Spleen (tissue), 11 donors: Measurements from ENCODE around the gene EIF2AK3. TPM values are rescaled to one million over a fixed set of nuclear protein-coding genes. Genes with fewer than 3 reads are reported as not detected.

Source experiments
- DNase-seq: peaks from one replicate; pipeline ENCODE4 v3.0.0-alpha.2; 2020
- H3K27ac ChIP-seq, 8 donors: fragments of 200-600 bp; sonication (generic) in 7 of 8; 1 replicate in 4 of 8; 2 replicates in 4 of 8; pipeline versions ENCODE4 v1.5.0 to v1.8.0; 2016 to 2021; ENCODE audit warnings: inconsistent platforms in 4 of 8, mild to moderate bottlenecking in 4 of 8, moderate library complexity in 1 of 8
- H3K27me3 ChIP-seq, 7 donors: fragments of 200-600 bp; sonication (generic) in 6 of 7; replicated peaks in 1 of 7; 1 replicate in 4 of 7; 2 replicates in 3 of 7; pipeline versions ENCODE4 v1.5.0 to v1.8.0; 2016 to 2021; ENCODE audit warnings: inconsistent platforms in 3 of 7, mild to moderate bottlenecking in 1 of 7
- H3K36me3 ChIP-seq, 6 donors: fragments of 200-600 bp; sonication (generic) in 5 of 6; 1 replicate in 4 of 6; 2 replicates in 2 of 6; pipeline versions ENCODE4 v1.5.0 to v1.8.0; 2016 to 2021; ENCODE audit warnings: inconsistent platforms in 2 of 6
- H3K4me1 ChIP-seq, 6 donors: fragments of 200-600 bp; sonication (generic) in 5 of 6; 1 replicate in 3 of 6; 2 replicates in 3 of 6; pipeline versions ENCODE4 v1.5.0 to v1.8.0; 2016 to 2021; ENCODE audit warnings: inconsistent platforms in 3 of 6
- H3K4me3 ChIP-seq, 8 donors: fragments of 200-600 bp; sonication (generic) in 7 of 8; 1 replicate in 4 of 8; 2 replicates in 4 of 8; pipeline versions ENCODE4 v1.5.0 to v1.8.0; 2016 to 2021; ENCODE audit warnings: inconsistent platforms in 4 of 8, mild to moderate bottlenecking in 4 of 8, moderate library complexity in 2 of 8
- H3K9me3 ChIP-seq, 8 donors: fragments of 200-600 bp; sonication (generic) in 7 of 8; 1 replicate in 4 of 8; 2 replicates in 4 of 8; pipeline versions ENCODE4 v1.5.0 to v1.8.0; 2016 to 2021; ENCODE audit warnings: inconsistent platforms in 4 of 8
- POLR2A ChIP-seq, 3 donors: fragments of 450-650 bp; IDR thresholded peaks; one replicate each; pipeline ENCODE4 v1.5.1; 2017; ENCODE audit warnings: antibody characterized with exemption in 3 of 3, mild to moderate bottlenecking in 1 of 3
- POLR2AphosphoS5 ChIP-seq, 3 donors: sonication (generic); formaldehyde crosslinking; IDR thresholded peaks; one replicate each; pipeline ENCODE4 v1.5.1; 2017; ENCODE audit warnings: antibody characterized with exemption in 3 of 3
- WGBS, 5 donors: extraction: QIAGEN DNeasy Blood & Tissue Kit in 3 of 5; methylation state at CpG; one replicate each; pipeline versions ENCODE4 v1.1.5 to v1.1.7; 2013 to 2018; 5-methylcytosine and 5-hydroxymethylcytosine counted together
- intact Hi-C: fragments of 100-400 bp; cut with DNase I; formaldehyde crosslinking; loops from one replicate; pipeline ENCODE4 v1.15.0; 2023; ENCODE audit warnings: low total_unique reads
- polyA plus RNA-seq, 3 donors: library from polyadenylated mRNA; stranded (reverse); fragments of 200-250 nt; gene quantifications; one replicate each; pipeline ENCODE4 v1.2.1, GENCODE V29; 2013
- total RNA-seq, 7 donors: library from RNA; depleted of rRNA in 3 of 7; stranded (reverse); fragments of >200 nt in 3 of 7; fragmentation: NEBNext Ultra II Directional in 4 of 7; extraction: Animal tissue kit (Norgen Biotek cat#: 25700) in 4 of 7; gene quantifications; one replicate each; pipeline versions ENCODE4 v1.1.0 to v1.2.1, GENCODE V29; 2016 to 2021
- TF ChIP-seq, protein P1 (sequence below), 11 experiments: fragments of 200-600 bp in 7 of 11; fragments of 450-650 bp in 4 of 11; sonication (generic) in 4 of 11; IDR thresholded peaks in 8 of 11; conservative IDR thresholded peaks in 3 of 11; 1 replicate in 7 of 11; 2 replicates in 4 of 11; pipeline versions ENCODE4 v1.4.0 to v1.8.0; 2016 to 2021; ENCODE audit warnings: antibody characterized with exemption in 11 of 11, inconsistent platforms in 4 of 11, mild to moderate bottlenecking in 1 of 11
- donor health status: healthy with polysubstance abuse.
- donor health status: DM: no; HTN: no; CAD: no; lungs with moderate emphysema.
- donor health status: DM: no; HTN: no; CAD: no.
- donor health status: Bipolar disorder and iron deficiency.
- donor health status: healthy.
- donor health status: DM: no; HTN: no; CAD: no.
- donor health status: DM: yes; HTN: yes; CAD: no.

The EIF2AK3 gene
- total and polyA plus RNA-seq, 10 donors, result 4.3 to 29.8 (median 21.2) TPM

DNA sequence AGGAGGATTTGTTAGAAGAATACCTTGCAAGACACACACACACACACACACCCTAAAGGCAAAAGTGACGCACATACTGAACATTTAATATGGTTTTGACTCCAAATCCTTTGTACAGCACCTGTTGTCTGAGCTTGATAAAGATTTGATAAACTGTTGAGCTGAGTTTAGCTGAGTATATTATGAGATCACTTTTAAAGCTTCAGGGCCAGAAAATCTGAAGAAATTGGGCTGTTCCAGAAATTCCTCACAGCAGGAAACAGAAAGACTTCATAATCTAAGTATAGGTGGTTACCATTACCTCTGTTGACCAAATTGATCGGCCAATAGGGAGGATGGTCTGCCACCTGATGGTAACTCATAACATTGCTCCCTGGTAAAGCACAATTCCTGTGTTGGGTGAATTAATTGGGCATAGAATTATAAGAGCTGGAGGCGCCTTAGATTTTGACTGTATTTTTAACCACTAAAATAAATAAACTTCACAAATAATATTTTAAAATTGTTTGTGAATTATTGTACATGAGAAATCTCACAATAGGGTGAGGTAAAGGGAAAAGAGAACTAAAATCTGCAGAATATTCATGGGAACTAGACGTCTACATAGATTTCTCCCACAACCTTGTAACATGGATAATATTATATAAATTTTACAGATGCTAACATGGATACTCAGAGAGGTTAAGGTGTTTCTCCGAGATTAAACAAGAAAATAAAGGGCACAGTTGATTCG is 42.4 kb upstream of the EIF2AK3 start:
- H3K36me3 ChIP-seq, result no peaks in the 10 kb centered on the region
- intact Hi-C loops, result loop anchor here (5.0 kb wide), 1 partner anchor 77 kb away; no protein-coding TSS in a partner anchor
- WGBS, 5 donors, result 61 to 77% (median 70%) methylated on average over 6 of the region's 6 CpGs
- H3K27me3 ChIP-seq, result no peaks in the 10 kb centered on the region
- H3K27ac ChIP-seq, result no peak overlapping the region
- peaks cover 0 to 8% (median 3%) of the 10 kb centered on the region in 6 donors for H3K4me1 ChIP-seq
- H3K9me3 ChIP-seq, result no peaks in the 10 kb centered on the region
- H3K4me3 ChIP-seq, result no peak overlapping the region
- no peak for DNase-seq
- no peak for TF ChIP-seq POLR2A (IDR thresholded peaks at IDR 0.05)
- TF ChIP-seq, protein P1, sequence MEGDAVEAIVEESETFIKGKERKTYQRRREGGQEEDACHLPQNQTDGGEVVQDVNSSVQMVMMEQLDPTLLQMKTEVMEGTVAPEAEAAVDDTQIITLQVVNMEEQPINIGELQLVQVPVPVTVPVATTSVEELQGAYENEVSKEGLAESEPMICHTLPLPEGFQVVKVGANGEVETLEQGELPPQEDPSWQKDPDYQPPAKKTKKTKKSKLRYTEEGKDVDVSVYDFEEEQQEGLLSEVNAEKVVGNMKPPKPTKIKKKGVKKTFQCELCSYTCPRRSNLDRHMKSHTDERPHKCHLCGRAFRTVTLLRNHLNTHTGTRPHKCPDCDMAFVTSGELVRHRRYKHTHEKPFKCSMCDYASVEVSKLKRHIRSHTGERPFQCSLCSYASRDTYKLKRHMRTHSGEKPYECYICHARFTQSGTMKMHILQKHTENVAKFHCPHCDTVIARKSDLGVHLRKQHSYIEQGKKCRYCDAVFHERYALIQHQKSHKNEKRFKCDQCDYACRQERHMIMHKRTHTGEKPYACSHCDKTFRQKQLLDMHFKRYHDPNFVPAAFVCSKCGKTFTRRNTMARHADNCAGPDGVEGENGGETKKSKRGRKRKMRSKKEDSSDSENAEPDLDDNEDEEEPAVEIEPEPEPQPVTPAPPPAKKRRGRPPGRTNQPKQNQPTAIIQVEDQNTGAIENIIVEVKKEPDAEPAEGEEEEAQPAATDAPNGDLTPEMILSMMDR (IDR thresholded peaks at IDR 0.05 in 8 of 11, conservative IDR thresholded peaks at IDR 0.05 in 3 of 11), result peak; percentile 37 to 74 (median 61)

DNA sequence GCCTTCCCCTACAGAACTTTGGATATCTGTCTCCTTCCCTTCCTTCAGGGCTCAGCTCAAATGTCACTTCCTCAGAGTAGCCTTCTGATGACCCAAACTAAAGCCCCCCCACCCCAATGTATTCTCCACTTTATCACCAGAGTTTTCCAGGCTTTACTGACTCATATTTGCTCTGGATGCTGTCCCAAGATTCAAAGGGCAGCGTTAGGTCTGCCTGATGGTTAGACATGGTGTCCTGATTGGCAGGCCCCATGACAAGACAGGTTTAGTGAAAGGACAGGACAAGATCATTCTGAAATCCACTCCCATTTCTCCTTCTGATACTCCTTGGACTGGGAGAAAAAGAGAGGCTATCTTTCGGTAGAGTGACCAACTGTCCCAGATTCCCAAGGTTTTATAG is 41.6 kb upstream of the EIF2AK3 start:
- TF ChIP-seq POLR2AphosphoS5 (IDR thresholded peaks at IDR 0.05) (no peak), POLR2A (IDR thresholded peaks at IDR 0.05) (no peak)
- TF ChIP-seq, protein P1 (IDR thresholded peaks at IDR 0.05 in 8 of 11, conservative IDR thresholded peaks at IDR 0.05 in 3 of 11), result no peak
- no peaks in the 10 kb centered on the region for H3K9me3 ChIP-seq
- no peak overlapping the region for H3K4me3 ChIP-seq
- H3K36me3 ChIP-seq, result no peaks in the 10 kb centered on the region
- intact Hi-C loops, result no loop called here
- H3K27me3 ChIP-seq, result no peaks in the 10 kb centered on the region
- no peak overlapping the region for H3K27ac ChIP-seq
- peaks cover 0 to 8% (median 3%) of the 10 kb centered on the region in 6 donors for H3K4me1 ChIP-seq
- 92 to 100% (median 98%) methylated on average over 2 of the region's 2 CpGs for WGBS, 5 donors
- no peak for DNase-seq

DNA sequence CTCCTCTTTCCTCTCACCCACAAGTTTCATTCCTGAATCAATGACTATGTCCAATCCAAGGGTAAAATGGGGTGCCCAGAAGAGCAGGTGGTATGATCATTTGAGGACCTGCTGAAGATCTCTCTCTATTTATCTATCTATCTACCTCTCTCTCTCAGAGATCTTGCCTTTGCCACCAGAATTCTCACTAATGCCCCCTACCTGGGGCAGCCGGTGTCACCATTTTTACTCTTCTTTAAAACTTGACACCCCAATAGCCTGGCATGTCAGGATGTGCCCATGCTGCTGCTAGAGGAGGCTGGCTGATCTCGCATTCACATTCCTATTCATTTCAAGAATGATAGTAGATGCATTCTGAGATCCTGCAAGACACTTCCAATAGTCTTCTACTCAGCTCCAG is 40.0 kb upstream of the EIF2AK3 start:
- WGBS, 5 donors, result 84 to 100% (median 93%) methylated on average over 2 of the region's 2 CpGs

DNA sequence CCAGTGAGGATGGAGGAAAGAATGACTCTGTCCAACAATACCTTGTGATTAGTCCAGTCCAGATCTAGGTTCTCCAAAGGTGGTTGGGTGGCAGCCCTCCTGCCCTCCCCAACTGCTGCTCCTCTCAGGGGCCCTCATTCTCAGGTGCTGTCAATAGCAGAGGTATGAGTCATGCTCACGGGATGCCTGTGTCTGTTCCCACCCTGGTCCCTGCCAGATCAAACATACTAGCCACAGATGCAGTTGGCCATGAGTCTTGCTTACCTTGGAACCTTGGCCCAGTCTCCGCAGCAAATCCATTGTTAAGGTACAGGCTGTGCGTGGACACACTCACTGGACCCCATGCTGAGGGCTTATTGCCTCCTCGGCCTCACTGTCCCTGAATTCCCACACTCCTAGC is 39.3 kb upstream of the EIF2AK3 start:
- DNase-seq, result no peak
- H3K36me3 ChIP-seq, result no peaks in the 10 kb centered on the region
- WGBS, 5 donors, result 78 to 100% (median 96%) methylated on average over 3 to 4 of the region's 4 CpGs
- H3K27me3 ChIP-seq, result no peaks in the 10 kb centered on the region
- intact Hi-C loops, result no loop called here
- peaks cover 0 to 2% (median under 1%) of the 10 kb centered on the region in 6 donors for H3K4me1 ChIP-seq
- no peaks in the 10 kb centered on the region for H3K9me3 ChIP-seq
- TF ChIP-seq, protein P1 (IDR thresholded peaks at IDR 0.05 in 8 of 11, conservative IDR thresholded peaks at IDR 0.05 in 3 of 11), result no peak
- no peak overlapping the region for H3K27ac ChIP-seq
- no peak overlapping the region for H3K4me3 ChIP-seq

More for the DNA sequence above, 40.0 kb upstream of the EIF2AK3 start:
- no peak for DNase-seq
- H3K4me3 ChIP-seq, result no peak overlapping the region
- peaks cover 0 to 7% (median 3%) of the 10 kb centered on the region in 6 donors for H3K4me1 ChIP-seq
- H3K27me3 ChIP-seq, result no peaks in the 10 kb centered on the region
- H3K36me3 ChIP-seq, result no peaks in the 10 kb centered on the region
- TF ChIP-seq POLR2A (IDR thresholded peaks at IDR 0.05), result no peak
- TF ChIP-seq POLR2AphosphoS5 (IDR thresholded peaks at IDR 0.05), result no peak
- TF ChIP-seq, protein P1 (IDR thresholded peaks at IDR 0.05 in 8 of 11, conservative IDR thresholded peaks at IDR 0.05 in 3 of 11), result no peak
- intact Hi-C loops, result no loop called here
- no peak overlapping the region for H3K27ac ChIP-seq
- no peaks in the 10 kb centered on the region for H3K9me3 ChIP-seq
